ENCODE measurements around the gene GPR101.

The GPR101 gene

GRCh38 chrX:137033774-137034507, at the start of gene GPR101:
GPR101 (minus strand) TSS chrX:137033995; CDS start chrX:137031674, 2,321 bp downstream.
- DNase-seq: no peak

GRCh38 chrX:137081239-137081638, 47.4 kb upstream of the GPR101 start:
- no peak for DNase-seq

GRCh38 chrX:137072396-137072795, 38.6 kb upstream of the GPR101 start:
- DNase-seq: no peak

- no peak for DNase-seq
Observed at GRCh38 chrX:137071596-137071995, 37.8 kb upstream of the GPR101 start.

GRCh38 chrX:137067147-137067546, 33.4 kb upstream of the GPR101 start:
- no peak for DNase-seq

GRCh38 chrX:137062915-137063617, 29.3 kb upstream of the GPR101 start:
- DNase-seq: no peak

GRCh38 chrX:137058339-137059127, 24.7 kb upstream of the GPR101 start:
- DNase-seq: no peak

GRCh38 chrX:137052643-137053235, 18.9 kb upstream of the GPR101 start:
- no peak for DNase-seq

GRCh38 chrX:137051978-137052642, 18.3 kb upstream of the GPR101 start:
- peak; percentile 53 for DNase-seq

GRCh38 chrX:137044893-137045292, 11.1 kb upstream of the GPR101 start:
- DNase-seq: no peak

GRCh38 chrX:137043736-137044135, 9.9 kb upstream of the GPR101 start:
- DNase-seq: no peak

- no peak for DNase-seq
Observed at GRCh38 chrX:137041329-137041728, 7.5 kb upstream of the GPR101 start.

GRCh38 chrX:137040113-137040794, 6.5 kb upstream of the GPR101 start:
- DNase-seq: no peak

- no peak for DNase-seq
Observed at GRCh38 chrX:137034508-137034872, 695 bp upstream of the GPR101 start.

- no peak for DNase-seq
Observed at GRCh38 chrX:137032841-137033773, 688 bp downstream of the GPR101 start.

GRCh38 chrX:137032341-137032694, 1.5 kb downstream of the GPR101 start:
- DNase-seq: no peak

GRCh38 chrX:137031517-137032340, 2.1 kb downstream of the GPR101 start:
- DNase-seq: peak; percentile 46

GRCh38 chrX:137031039-137031438, 2.8 kb downstream of the GPR101 start:
- DNase-seq: no peak

GRCh38 chrX:137028699-137029098, 5.1 kb downstream of the GPR101 start:
- DNase-seq: no peak

GRCh38 chrX:137025930-137026329, 7.9 kb downstream of the GPR101 start:
- no peak for DNase-seq
